Peyer's patch (tissue), 4 donors: Measurements from ENCODE around the gene TRAPPC6A.

Source experiments
- CTCF ChIP-seq, 6 experiments: fragments of 450-650 bp in 4 of 6; fragments of 200-600 bp in 2 of 6; sonication (generic) in 1 of 6; IDR thresholded peaks; one replicate each; pipeline ENCODE4 v1.5.1; 2017 to 2019; ENCODE audit warnings: antibody characterized with exemption in 6 of 6, mild to moderate bottlenecking in 3 of 6, moderate library complexity in 1 of 6
- POLR2A ChIP-seq, 2 donors: fragments of 450-650 bp; IDR thresholded peaks; one replicate each; pipeline ENCODE4 v1.5.1; 2017; ENCODE audit warnings: antibody characterized with exemption in 2 of 2, mild to moderate bottlenecking in 2 of 2, moderate library complexity in 2 of 2

- TF ChIP-seq CTCF (IDR thresholded peaks at IDR 0.05) (no peak), POLR2A (IDR thresholded peaks at IDR 0.05) (no peak)
Observed at GRCh38 chr19:45158503-45159209, 19.4 kb downstream of the TRAPPC6A start.
